Activated CD8-positive, alpha-beta memory T cell treated with anti-CD3 and anti-CD28 coated beads, Interleukin-2, amount 50 U/mL, for 24 hours (primary cell): ENCODE measurements around the gene PRKAR2B.

Experiments
- DNase-seq: peaks from one replicate; pipeline ENCODE4 v3.0.0-alpha.2; 2020; ENCODE audit errors: extremely low read depth

Gene PRKAR2B

GRCh38 chr7:107044347-107045194, at the start of gene PRKAR2B:
Gene PRKAR2B, plus strand, starts transcription at chr7:107044705. Its CDS starts 203 bp downstream, at chr7:107044908.
- DNase-seq: peak; percentile 10

GRCh38 chr7:106994833-106995232, 49.7 kb upstream of the PRKAR2B start:
- no peak for DNase-seq

GRCh38 chr7:106997487-106998271, 46.8 kb upstream of the PRKAR2B start:
- DNase-seq: no peak

- DNase-seq: no peak
Observed at GRCh38 chr7:106999023-106999422, 45.5 kb upstream of the PRKAR2B start.

DNA sequence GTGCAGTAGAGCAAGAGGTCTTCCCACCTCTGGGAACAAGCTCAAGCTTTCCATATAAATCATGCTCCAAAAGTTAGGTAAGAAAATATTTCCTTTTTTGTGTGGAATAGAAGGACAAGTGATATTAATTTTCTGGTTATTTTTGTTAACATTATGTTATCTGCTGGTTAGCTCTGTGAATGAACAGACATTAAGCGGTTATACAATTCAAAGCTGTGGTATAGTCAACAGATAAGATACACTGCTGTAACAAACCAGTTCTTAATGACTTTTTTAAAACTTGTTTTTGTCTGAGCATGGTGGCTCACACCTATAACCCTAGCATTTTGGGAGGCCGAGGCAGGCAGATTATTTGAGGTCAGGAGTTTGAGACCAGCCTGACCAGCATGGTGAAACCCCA, 43.0 kb upstream of the PRKAR2B start:
- no peak for DNase-seq

DNA sequence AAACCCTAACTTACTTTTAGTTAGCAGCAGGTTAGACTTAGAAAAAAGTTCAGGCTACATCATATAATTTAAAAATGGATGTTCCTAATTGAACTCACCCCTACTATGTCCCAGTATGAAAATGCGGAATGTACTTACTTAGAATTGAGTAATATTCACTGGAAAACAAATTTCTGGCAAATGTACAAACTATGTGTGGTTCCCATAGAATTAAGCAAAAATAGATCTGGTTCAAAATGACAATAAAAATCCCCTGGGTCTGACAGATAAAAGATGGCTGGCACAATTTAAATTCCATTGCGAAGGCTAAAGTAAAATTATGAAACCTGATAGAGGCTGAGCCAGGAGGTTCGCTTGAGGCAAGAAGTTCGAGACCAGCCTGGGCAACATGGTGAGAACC, 42.4 kb upstream of the PRKAR2B start:
- no peak for DNase-seq

DNA sequence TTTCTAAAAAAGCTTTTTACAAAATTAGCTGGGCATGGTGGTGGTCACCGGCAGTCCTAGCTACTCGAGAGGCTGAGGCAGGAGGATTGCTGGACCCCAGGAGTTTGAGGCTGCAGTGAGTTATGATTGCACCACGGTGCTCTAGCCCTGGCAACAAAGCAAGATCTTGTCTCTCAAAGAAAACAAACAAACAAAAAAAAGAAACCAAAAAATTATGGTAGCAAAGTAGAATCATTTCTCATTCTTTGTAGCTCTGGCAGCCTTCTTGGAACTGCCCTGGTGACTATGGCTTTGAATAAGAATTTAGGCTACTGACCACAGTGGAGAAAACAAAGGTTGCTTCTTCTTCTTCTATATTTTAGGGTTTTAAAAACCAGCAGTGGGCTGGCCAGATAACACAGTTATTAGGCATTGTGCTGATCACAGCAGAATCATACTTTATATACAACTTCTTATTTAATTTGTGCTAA, 41.9 kb upstream of the PRKAR2B start:
- no peak for DNase-seq

DNA sequence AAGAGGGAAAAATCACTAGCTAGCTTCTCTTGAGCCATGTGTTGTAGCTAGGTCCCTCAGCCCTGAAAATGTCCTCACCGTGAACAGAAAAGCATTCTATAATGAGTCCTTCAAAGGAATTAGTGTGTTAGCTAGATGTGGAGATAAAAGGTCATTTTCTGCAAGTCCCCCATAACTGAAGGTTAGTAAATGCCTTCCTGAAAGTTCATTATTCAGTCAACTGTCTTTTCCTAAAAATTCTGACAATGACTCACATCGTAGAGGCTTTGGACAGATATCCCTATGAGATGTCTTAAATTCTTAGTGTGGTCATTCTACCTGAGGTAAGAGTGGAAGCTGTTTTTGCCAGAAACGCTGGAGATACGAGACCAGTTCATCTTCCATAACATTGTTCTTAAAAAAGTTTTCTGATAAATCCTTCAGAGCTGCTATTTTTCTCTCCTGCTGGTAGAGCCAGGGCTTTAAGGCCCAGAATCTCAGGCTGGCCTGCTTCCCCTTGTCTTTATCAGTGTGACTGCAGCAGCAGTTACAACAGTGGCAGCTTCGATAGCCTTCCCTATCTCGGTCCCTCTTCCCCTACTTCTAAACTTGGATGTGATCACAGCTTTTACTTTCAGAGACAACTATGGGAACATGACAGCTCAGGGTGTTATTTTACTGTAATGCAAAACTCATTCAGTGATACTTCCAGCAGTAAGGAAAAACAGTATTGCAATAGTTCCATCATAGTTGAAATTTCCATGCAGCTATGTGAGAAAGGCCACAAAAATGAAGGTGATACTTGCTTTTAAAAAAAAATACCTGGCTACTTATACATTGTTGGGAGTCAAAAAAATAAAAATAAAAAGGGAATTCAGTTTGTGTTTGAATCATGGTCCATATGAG, 37.3 kb upstream of the PRKAR2B start:
- DNase-seq: no peak

DNA sequence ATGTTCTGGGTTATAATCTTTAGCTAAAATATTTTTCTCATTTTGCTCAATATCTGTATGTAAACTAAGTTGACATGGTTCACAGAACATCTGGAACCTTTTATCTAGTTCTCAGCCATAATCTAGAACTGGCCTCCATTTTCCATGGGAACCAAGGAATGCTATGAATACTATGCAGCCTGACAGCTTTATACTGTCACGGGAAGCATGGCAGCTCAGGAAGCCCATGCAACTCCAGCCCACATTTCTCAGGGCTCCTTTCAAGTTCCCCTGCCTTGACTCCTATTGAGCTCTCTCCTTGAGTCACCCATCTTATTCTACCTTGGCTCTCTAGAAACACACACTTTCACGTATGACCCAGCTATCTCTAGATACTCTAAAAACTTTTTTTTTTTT, 36.6 kb upstream of the PRKAR2B start:
- DNase-seq: no peak

GRCh38 chr7:107009846-107010203, 34.7 kb upstream of the PRKAR2B start:
- DNase-seq: no peak

DNA sequence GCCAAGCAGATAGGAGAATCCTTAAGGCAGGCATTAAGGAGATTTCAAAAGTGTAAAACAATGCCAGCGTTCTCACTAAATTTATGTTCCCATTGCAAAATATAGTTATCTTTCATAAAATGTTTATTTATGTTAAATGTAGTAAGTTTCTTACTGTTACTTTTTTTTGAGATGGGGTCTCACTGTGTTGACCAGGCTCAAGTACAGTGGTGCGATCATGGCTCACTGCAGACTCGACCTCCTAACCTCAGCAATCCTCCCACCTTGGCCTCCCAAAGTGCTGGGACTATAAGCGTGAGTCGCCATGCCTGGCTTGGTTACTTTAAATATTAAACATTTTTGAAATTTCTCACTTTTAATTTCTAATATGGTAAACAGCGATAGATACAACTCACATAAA, 31.8 kb upstream of the PRKAR2B start:
- DNase-seq: no peak

- no peak for DNase-seq
Observed at GRCh38 chr7:107014387-107015023, 30.0 kb upstream of the PRKAR2B start.

DNA sequence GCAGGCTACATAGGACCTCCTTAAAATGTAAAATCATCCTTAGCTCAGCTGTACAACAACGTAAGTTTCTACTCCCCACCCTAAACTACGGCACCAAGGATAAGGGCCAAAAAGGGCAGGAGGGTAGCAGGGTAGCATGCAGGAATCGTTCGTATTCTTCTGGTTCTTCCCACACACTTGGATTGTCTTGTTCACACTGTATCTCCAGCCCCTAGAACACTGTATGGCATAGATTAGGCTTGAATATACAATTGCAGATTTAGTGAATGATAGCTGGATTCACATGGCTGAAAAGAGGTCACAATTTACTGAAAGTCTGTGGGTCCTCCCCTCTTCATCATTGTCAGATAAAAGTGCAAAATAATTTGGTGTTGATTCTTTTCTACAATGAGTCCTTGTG, 28.2 kb upstream of the PRKAR2B start:
- DNase-seq: no peak

DNA sequence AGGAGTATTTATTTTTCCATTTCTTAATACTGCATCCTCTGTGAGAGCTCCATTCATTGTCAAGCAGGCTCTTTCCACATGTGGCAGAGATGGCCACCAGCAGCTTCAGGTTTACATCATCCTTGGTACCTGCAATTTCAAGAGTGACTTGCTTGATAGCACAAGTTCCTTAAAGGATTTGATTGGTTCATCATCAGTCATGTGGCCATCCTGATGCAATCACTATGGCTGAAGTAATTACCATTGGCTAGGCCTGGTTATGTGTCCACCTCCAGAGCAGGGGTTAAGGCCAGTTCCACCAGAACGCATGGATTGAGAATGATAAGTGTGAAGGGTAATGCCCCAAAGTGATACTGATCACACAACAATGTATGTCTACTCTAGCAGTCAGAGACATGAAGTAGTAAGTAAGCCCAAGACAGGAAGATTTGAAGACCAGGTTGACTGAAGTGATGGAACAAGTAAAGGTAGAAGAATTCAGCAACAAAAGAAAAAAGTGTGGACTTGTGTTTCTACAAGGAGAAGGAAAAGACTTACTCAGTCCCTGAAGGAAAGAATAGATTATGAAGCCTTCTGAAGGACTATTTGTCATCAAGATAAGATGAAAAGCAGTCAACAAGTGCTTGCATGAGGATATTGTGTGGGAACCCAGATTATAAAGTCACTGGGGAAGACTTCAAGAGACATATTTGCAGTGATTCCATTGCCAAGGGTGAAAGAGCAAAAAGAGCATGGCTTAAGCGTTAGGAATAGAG, 26.4 kb upstream of the PRKAR2B start:
- DNase-seq: no peak

- DNase-seq: no peak
Observed at GRCh38 chr7:107020400-107020799, 24.1 kb upstream of the PRKAR2B start.

DNA sequence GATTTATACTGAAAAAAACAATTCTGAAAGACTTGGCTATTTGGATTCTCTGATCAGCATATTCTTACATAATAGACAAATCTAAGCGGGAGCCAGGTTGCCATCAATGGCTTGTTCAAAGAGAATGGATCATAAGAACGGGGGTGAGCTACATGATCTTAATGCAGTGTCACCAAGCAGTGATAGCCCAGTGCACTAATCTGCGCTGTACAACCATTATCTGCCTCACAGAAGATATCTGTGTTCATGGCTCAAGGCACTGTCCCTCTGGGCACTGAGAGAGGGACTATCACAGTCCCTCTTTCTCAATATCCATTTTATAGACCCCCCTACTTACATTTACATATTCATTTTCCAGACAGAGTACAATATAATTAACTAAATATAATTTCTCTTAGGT, 22.9 kb upstream of the PRKAR2B start:
- no peak for DNase-seq

- DNase-seq: no peak
Observed at GRCh38 chr7:107023522-107024151, 20.9 kb upstream of the PRKAR2B start.

- no peak for DNase-seq
Observed at GRCh38 chr7:107024906-107025305, 19.6 kb upstream of the PRKAR2B start.

DNA sequence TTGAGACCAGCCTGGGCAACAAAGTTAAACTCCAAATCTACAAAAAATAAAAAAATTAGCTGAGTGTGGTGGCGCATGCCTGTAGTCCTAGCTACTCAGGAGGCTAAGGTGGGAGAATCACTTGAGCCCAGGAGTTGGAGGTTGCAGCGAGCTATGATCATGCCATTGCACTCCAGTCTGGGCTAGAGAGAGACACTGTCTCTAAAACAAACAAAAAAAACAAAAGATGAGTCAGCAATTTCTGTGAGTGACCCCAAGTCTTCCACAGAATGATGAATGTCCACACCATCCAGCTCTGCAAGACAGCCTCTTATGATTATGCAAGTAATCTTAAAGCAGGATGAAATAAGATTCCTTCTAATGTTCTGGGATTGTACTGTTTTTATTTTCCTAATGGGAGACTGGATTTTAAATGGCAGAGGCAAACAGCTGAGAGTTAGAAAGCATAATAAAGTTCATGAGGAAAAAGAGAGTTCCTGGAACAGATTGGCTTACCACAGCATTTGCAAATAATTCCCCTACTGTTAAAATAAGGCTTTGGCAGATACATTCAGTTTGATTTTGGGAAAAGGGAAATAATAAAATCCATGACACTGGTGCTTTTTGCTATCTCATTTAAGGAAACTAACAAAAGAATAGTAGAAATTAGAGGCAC, 18.9 kb upstream of the PRKAR2B start:
- no peak for DNase-seq

- DNase-seq: no peak
Observed at GRCh38 chr7:107026166-107026565, 18.3 kb upstream of the PRKAR2B start.
